NCI-H1930 (cell line): ENCODE data around the gene OR1F1.
A peak's percentile ranks its signal among the peaks of the same experiment; 100 is the strongest.
"Not testable (repeated sequence)": the region's sequence is repeated elsewhere in the genome, so short reads cannot be mapped to it uniquely, and the experiment has no call there.

Source experiments
- DNase-seq, 2 experiments: peaks; one replicate each; lab custom pipeline; 2025; lab: John Stamatoyannopoulos, UW

The OR1F1 gene

DNA sequence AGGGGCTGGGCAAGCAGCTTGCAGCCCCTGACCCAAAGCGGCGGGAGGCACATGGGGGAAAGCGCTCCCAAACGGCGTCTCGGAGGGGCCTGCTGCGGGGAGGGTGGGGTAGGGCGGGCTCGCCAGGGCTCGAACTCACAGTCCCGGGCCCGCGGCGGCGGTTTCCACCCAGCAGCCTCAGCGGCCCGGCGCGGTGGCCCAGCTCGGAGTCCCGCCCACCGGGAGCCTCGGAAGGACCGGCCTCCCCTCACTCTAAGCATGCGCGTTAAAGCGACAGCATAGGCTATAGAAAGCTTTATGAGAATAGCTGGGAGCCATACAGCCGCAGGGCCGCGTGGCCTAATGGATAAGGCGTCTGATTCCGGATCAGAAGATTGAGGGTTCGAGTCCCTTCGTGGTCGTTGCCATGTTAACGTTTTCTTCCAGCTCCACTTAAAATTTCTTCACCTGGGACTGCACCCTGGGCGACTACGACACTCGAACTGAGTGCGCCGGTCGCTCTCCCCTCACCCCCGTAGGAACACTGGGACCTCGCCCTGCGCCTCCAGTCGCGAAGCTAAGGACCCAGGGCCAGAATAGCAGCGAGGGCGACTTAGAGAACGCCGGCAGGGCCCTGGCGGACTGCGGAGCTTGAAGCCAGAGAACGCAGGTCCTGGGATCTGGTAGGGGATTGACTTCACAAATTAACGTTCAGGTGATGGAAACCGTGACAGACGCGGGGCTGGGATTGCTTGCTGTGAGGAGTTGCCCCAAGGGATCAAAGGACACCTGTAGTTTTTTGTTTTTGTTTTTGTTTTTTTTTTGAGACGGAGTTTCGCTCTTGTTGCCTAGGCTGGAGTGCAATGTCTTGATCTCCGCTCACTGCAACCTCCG lies 37.4 kb upstream of the OR1F1 start:
- peak; percentile 97 to 98 for DNase-seq

DNA sequence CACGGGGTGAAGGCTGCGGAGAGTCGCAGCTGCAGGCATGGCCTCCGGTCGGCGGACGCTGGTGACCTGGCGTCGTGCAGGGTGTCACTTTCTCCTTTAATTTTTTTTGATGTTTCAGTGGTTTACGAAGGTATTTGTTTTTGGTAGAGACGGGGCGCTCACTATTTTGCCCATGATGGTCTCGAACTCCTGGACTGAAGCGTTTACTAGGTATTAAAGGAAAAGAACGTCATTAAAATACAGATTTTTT lies 36.1 kb upstream of the OR1F1 start:
- DNase-seq, result no peak

DNA sequence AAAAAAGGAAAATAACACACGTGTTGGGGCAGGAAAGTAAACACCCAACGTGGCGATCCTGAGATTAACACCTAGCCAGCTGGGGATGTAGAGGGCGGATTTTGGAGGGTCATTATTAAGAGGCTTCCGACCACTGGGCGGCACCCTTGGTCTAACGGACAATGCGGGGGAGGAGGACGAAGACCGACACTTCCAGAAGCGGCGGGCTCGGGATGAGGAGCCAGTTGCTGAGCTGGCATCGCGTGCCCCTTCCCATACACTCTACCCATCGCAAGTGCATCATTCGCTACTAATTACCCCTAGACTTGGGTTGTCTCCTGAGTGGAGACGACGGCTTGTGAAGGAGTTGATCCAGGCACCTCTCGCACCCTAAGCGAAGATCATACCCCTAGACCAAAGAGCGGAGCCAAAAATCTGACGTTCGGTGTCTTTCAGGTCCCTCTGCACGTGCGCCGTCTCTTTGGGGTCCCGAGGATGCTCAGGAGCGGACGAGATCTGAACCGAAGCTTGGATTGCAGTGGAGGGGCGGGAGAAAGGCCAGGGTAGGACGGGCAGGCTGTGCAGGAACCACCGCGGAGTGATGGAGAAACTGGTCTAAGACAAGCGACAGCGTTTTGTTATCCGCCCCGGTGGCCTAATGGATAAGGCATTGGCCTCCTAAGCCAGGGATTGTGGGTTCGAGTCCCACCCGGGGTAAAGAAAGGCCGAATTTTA lies 35.6 kb upstream of the OR1F1 start:
- DNase-seq, result peak; percentile 92

DNA sequence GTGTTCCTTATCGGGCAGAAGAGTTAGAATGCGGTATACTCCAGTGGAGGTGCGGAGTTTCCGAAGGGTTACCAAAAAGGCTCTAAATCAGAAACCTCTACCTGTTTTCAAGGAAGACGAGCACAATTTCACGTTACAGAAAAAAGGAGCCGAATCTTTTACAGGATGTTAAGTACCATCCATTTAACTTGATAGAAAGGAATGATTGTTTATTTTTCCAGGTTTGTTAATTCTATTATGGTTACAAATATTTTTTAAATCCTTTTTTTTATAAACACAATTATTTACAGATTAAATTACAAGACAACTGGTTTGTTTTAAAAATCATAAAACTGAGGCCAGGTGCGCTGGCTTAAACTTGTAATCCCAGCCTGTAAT lies 35.0 kb upstream of the OR1F1 start:
- no peak for DNase-seq

DNA sequence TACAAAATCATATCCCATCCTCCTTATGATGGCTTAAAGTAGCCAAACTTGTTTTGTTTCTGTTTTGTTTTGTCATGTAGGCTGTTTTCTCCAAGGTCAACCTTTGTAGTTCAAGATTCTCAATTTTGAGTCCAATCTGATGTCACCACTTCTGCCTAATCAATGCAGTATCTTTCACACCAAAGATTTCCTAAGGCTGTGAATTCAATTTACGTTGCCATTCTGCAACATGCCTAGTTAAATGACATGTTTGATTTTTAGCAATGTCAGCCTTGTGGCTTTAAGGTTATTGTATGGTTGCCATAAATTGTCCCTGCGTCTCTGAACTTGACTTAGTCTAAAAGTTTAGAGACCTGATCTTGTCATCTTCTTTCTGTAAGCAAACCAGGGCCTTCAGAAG lies 32.8 kb upstream of the OR1F1 start:
- DNase-seq, result no peak

DNA sequence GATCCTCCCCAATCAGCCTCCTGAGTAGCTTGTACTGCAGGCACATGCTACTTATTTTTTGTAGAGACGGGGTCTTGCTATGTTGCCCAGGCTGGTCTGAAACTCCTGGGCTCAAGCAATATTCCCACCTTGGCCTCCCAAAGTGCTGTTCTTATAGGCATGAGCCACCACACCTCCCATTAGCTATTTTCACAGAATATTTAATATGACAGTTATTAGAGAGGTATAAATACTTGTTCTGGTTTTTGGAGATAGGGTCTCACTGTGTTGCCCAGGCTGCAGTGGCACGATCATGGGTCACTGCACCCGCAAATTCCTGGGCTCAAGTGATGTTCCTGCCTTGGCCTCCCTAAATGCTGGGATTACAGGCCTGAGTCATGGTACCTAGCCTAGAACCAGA lies 32.0 kb upstream of the OR1F1 start:
- DNase-seq, result no peak

DNA sequence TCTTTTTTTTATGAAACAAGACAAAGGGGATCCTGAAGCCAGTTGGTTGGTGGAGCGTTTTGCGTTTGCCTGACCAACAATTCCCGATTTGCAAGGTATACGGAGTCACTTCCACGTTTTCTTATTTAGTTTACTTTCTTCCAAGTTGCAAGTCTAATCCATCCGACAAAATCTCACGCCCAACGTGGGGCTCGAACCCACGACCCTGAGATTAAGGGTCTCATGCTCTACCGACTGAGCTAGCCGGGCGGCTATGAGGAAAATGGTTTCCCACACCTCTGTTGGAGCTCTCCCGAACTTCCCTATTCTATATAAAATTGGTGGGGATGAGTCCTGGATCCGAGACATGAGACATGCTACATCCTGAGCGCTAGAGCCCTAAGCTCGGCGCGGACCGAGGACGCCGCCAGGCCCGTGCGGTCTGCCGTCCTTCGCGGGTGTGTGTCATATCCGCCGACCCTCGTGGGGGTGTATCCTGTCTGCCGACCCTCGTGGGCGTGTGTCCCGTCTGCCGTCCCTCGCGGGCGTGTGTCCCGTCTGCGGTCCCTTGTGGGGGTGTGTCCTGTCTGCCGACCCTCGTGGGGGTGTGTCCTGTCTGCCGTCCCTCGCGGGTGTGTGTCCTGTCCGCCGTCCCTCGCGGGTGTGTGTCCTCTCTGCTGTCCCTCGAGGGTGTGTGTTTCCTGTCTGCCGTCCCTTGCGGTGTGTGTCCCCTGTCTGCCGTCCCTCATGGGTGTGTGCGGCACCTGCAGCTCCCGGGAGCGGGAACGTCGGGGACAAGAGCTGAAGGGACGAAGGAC lies 30.6 kb upstream of the OR1F1 start:
- peak; percentile 79 to 82 for DNase-seq

DNA sequence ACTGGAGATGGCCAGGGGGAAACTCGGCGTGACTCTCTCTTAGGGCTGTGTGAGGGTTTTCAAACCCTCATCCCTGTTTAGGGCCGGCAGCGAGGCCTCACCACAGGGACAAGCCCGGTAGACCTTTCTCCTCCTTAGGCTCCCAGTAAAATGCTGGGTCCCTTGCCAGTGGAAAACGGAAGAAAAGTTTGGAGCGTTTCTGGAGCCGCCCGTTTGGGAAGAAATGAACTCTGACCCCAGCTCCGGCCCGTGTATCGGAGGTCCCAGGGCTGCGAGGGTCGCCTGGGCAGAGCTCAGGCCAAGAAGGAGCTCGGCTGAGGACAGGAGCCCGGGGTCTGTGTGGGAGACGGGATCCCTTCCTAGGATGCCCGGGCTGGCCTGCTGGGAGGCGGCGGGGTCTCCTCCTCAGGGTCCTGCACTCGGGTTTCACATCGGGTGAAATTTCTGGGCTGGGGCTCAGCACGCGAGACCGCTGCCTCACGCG lies 29.9 kb upstream of the OR1F1 start:
- no peak for DNase-seq

DNA sequence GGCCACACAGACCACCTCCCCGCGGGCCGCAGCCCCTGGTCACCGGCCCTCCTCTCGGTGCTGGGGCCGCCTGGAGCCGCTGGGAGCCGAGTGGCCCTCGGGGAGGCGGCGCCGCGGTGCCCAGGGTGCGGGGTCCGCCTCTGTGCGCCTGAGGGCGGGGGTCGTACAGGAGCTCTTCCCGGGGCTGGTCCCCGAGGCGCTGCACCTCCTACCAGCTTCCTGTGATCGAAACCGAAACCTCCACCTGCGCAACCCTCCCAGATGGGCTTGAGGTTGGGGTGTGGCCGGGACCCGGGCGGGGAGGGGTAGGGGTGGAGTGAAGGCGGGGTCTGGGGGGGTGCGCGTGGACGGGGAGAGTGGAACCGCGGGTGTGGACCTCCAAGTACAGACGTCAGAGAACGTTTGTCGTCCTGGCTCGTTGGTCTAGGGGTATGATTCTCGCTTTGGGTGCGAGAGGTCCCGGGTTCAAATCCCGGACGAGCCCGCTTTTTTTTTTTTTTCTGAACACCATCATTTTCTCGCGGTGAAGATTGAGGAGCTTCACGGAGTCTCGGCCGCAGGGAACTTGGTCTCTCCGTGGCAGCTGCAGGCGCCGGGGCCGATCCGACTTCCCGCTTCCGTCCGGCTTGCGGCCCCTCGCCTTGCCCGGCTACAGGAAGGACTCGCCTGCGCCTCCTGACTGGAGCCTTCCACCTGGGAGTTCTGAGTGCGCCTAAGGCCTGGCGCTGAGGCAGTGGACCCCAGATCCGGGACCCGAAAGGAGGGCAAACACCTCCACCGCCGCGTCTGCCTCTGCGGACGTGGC lies 29.3 kb upstream of the OR1F1 start:
- DNase-seq, result peak; percentile 64 to 78

DNA sequence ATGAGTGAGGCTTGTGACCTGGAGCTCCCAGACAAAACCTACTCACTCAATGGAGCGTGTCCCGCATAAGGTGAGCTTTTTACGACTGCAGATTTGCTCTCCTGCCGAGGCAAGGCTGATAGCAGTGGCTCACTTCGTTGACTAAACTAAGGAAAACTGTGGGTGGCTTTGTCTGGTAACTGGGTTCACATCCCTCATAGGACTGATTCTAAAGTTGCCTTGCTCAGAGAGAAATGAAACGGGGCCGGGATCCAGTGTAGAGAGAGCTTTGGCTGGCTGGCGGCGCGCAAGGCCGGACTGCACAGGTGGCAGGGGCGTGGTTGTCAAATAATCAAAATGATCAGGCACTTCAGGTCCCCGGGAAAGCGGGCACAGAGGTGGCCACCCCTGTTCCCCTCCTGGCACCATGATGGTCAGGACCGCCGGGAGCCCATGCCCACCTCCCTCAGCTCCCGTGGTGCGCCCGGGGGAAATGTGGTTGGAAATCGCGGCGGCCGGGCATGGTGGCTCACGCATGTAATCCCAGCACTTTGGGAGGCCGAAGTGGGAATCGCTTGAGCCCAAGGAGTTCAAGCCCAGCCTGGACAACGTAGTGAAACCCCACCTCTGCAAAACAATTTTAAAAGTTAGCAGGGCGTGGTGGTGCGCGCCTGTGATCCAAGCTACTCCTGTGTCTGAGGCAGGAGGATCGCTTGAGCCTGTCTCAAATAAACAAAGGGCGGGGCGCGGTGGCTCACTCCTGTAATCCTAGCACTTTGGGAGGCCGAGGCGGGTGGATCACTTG lies 26.6 kb upstream of the OR1F1 start:
- peak in 1 of 2 experiments; percentile 64 for DNase-seq

DNA sequence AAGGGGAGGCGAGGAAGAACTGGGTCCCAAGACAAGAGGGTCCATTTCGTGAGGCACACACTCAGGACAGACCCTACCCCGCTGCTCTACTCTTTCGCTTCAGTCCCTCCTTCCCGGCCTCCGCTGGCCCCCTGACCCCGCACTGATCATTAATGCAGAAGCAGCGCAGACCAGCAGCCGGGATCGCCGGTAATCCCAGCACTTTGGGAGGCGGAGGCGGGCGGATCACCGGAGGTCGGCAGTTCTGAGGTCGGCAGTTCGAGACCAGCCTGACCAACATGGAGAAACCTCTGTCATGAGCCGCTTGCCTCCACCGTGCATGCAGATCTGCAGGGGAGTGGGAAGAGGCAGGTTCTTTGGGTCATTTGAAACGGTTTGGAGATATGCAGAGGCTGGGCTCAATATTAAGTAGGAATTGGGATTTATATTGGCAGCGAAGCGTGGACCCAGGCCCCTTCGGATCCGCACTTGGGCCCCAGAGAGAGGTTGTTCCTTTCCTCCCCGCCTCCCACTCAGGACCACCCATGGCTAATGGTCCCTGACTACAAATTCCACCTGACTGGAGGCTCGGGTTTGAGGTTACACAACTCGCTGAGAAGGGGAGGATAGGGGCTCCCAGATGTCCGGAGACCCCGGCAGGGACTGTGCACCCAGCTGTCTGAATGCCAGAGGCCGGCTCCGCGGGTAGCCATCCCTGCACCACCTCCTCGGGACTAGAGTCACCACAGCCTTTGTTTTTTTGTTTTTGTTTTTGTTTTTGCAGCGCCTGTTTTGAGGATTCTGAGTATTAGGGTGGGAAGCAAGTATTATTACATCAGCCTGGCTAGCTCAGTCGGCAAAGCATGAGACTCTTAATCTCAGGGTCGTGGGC lies 23.6 kb upstream of the OR1F1 start:
- no peak for DNase-seq

DNA sequence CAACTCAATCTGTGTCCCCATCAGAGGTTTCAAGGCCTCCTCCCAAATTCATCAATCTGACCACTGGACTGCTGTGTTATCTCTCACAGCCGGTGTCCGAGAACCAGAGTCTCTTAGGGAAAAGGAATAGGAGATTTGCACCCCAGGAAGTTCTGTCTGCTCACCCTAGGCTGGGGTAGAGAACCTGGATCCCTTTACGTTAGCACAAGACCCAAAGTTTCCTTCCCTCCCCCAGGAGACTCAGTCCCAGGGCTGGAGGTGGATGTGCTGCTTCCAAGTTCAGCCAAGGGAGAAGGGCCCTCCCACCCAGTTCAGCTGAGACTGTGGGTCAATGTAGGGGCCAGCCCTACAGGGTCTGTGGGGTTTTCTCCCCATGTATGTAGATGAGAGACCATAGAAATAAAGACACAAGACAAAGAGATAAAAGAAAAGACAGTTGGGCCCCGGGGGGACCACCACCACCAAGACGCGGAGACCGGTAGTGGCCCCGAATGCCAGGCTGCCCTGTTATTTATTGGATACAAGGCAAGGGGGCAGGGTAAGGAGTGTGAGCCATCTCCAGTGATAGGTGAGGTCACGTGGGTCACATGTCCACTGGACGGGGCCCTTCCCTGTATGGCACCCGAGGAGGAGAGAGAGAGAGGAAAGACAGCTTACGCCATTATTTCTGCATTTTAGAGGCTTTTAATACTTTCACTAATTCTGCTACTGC lies 22.7 kb upstream of the OR1F1 start:
- DNase-seq, result no peak

DNA sequence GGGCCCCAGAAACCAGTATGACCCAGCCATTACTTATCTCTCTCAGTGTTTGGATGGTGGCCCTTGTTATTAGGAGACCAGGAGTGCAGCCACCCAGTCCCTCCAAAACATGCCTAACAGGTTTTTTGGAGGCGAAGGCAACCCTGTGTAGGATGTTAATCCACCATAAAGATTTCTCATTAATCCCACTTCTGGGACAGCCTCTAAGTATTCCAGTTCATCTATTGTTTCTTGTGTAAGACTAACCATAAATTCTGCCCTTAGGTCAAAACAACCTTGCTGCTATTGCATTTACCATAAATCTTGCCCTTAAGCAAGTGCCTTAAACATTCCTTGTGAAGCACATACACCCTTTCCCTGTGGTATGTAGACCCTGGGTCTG lies 21.5 kb upstream of the OR1F1 start:
- DNase-seq, result no peak

DNA sequence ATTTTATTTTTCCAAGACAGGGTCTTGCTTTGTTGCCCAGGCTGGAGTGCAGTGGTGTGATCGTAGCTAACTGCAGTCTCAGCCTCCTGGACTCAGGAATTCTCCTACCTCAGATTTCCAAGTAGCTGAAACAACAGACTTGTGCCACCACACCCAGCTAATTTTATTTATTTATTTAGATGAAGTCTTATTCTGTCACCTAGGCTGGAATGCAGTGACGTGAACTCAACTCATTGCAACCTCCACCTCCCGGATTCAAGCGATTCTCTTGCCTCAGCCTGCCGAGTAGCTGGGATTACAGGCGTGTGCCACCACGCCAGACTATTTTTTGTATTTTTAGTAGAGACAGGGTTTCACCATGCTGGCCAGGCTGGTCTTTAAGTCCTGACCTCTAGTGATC lies 19.3 kb upstream of the OR1F1 start:
- DNase-seq, result not testable (repeated sequence)

DNA sequence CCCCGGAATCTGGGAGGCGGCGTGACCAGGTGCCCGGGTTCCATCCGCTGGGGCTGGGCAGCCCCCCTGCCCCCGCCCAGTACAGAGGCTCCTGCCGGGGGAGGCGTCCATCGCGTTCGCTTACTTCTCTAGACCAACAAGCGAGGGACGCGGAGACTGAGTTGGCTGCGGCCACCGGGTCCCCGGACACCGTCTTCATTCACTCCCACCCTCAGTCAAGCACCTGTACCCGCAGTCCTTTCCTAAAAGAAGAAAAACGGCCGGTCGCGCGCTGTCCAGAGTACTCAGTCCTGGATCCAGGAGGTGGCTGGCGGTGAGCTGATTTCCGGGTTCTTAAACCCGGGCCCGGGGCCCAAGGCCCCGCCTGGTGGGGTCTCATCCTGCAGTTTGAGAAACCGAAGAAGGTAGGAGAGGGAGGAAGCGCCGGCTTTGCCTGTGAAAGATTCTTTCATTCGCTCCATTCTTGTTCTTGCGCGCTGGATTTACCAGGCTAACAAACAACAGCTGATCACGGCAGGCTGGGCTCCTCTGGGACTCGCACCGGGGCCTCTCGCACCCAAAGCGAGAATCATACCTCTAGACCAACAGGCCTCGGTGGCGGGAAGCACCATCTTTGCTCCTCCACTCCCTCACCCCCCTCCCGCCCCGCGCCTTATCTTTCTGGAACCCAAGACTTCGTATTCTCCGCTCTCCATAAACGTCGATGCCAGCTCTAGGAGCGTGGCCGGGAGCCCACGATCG lies 17.4 kb upstream of the OR1F1 start:
- DNase-seq, result no peak

DNA sequence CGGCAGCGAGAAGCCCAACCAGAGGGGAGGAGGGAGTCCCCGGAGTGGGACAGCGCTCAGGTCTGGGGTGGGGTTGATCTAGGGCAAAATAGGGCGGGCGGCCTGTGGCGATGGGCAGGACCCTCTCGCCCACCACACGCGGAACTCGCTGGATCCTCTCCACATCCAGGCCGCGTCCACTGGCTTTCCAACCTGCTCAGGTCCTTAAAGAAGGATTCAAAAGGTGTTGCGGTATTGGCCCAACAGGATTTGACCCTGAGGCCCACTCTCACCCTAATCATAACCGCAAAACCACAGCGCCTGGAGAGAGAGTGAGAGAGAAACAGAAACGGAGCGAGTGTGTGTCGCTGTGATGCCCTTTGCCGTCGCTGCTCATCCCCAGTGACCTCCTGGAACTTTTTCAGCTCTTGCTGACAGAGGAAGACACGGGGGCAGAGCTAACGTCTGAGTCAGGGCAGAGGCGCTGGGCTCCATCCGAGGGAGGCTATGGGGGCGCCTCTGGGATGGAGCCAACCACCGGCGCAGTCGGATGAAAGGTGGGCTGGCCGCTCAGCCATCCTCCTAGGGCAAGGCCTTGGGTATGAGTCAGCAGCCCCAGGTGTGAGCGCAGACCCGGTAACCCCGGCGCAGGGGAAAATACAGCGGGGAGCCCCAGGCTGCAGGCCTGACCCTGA lies 16.7 kb upstream of the OR1F1 start:
- no peak for DNase-seq

DNA sequence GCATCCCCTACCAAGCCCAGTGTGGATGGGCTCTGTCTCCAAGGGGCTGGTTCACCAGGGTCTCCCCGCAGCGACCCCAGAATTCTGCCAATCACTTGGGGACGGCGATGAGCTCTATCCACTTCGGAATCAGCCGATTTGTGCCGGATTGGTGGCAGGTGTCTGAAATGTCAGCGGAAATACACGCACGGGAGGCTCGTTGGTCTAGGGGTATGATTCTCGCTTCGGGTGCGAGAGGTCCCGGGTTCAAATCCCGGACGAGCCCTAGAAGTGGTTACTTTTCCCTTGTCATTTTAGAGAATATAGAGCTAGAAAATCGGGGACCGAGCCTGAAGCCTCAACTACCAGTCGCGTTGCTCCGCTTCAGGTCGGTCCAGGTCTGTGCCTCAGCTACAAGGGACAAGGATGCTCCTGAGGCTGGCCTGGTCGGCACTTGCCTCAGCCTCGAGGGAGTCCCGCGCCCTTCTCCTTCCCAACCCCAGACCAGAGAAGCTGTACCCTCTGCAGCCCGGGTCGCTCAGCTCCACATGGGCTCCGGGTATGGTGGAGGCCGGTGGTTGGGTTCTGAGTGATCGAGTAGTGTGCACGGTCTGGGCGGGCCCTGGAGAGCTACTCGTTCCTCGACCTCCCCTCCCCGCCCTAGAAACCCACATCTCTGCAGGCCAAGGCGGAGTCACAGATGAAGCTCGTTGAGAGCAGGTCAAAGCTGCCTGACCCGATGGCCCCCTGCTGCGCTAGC lies 16.0 kb upstream of the OR1F1 start:
- DNase-seq, result no peak
